Fibroblast of the aortic adventitia (primary cell): Measurements from ENCODE around the gene AKT2. TPM values are rescaled to one million over a fixed set of nuclear protein-coding genes. Genes with fewer than 3 reads are reported as not detected.

Experiments
- DNase-seq: peaks from one replicate; pipeline ENCODE4 v3.0.0-alpha.2; 2010; ENCODE audit warnings: low read depth
- H3K4me3 ChIP-seq: 2 replicates; pipeline ENCODE4 v1.5.1; 2011; ENCODE audit warnings: low read depth, mild to moderate bottlenecking, control low read depth, low read length, moderate library complexity
- CTCF ChIP-seq: IDR thresholded peaks from 2 replicates; pipeline ENCODE4 v1.5.1; 2011; ENCODE audit warnings: mild to moderate bottlenecking, low read length, control low read depth, inconsistent platforms; ENCODE audit not compliant: insufficient read depth
- total RNA-seq: library from RNA; depleted of rRNA; stranded (reverse); fragments of >200 nt; gene quantifications from 2 replicates; pipeline ENCODE4 v1.2.3, GENCODE V29; 2012; ENCODE audit warnings: low replicate concordance

Gene AKT2
- total RNA-seq, 1 donor, result 124 TPM

GRCh38 chr19:40314656-40315055 lies 29.5 kb upstream of the AKT2 start:
- no peak for DNase-seq
- H3K4me3 ChIP-seq, result no peak overlapping the region
- TF ChIP-seq CTCF, result no peak

GRCh38 chr19:40313229-40313983 lies 28.3 kb upstream of the AKT2 start:
- DNase-seq, result no peak
- TF ChIP-seq CTCF, result no peak
- H3K4me3 ChIP-seq, result no peak overlapping the region

GRCh38 chr19:40312533-40312932 lies 27.4 kb upstream of the AKT2 start:
- H3K4me3 ChIP-seq, result no peak overlapping the region
- no peak for DNase-seq
- TF ChIP-seq CTCF, result no peak

GRCh38 chr19:40309666-40310065 lies 24.5 kb upstream of the AKT2 start:
- no peak overlapping the region for H3K4me3 ChIP-seq
- TF ChIP-seq CTCF, result no peak
- no peak for DNase-seq

GRCh38 chr19:40305403-40305802 lies 20.3 kb upstream of the AKT2 start:
- TF ChIP-seq CTCF, result peak; percentile 73
- DNase-seq, result peak; percentile 92
- no peak overlapping the region for H3K4me3 ChIP-seq

- no peak for DNase-seq
- TF ChIP-seq CTCF, result no peak
- no peak overlapping the region for H3K4me3 ChIP-seq
Measured at GRCh38 chr19:40304306-40304705, 19.2 kb upstream of the AKT2 start.

GRCh38 chr19:40303765-40304164 lies 18.6 kb upstream of the AKT2 start:
- no peak overlapping the region for H3K4me3 ChIP-seq
- no peak for TF ChIP-seq CTCF
- no peak for DNase-seq
